Activated naive CD4-positive, alpha-beta T cell treated with anti-CD3 and anti-CD28 coated beads, Interleukin-2, amount 50 U/mL, for 16 hours (primary cell): Measurements from ENCODE around the gene HEPACAM2.

Experiments used
- DNase-seq: peaks from one replicate; pipeline ENCODE4 v3.0.0-alpha.2; 2020

The HEPACAM2 gene

GRCh38 chr7:93202594-93203250 is 23.5 kb downstream of the HEPACAM2 start:
- DNase-seq: no peak

DNA sequence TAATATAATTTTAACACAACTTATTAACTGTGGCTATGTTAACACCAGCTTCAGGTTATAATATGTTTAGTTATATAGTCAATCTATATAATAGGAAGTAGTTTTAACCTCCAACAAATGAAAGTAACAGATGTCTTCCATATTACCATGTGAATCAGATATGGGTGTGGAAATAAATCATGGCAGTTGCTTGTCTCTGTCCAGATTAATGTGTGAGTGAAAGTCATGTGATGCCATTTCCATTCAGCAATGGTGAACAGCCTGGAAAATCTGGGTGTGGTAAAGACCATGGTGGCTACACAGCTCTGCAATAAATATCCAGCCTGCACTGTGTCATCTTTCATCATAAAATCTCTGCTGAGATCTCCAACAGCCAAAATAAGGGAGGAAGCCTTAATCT is 27.8 kb downstream of the HEPACAM2 start:
- no peak for DNase-seq

GRCh38 chr7:93196336-93196735 is 29.9 kb downstream of the HEPACAM2 start:
- DNase-seq: no peak

- DNase-seq: no peak
Observed at GRCh38 chr7:93194386-93194785, 31.9 kb downstream of the HEPACAM2 start.

GRCh38 chr7:93188870-93189634 is 37.2 kb downstream of the HEPACAM2 start:
- DNase-seq: no peak

DNA sequence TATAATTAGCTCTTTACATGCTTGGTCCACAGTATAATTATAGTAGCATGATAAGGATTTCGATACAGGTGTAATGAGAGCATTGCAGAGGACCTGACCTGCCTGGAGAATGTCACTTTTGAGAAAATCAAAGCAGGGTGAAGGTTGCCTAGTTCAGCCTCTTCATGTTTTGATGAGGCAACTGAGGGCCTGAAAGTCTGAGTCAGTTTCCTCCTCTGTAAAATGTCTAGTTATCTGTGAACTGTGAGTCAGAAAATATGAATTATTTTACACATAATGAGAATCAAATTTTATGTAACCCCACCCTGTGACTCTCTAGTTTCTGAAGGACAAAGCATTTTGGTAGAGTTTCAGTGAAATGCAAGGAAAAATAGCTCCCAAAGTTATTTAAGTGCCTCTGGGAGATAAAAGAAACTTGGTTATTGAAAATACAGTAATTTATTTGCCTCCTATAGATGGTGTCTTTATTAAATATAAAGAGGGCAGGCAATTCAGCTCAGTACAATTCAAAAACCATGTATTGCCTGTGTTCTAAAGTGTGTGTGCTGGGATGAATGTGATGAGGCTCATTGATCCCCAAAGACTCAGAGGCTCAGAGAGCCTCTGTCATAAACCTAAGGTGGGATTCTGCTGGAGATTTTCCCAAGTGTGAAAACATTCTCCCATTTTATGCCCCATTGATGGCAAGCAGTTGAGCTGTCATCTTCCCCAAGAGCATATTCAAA is 40.8 kb downstream of the HEPACAM2 start:
- DNase-seq: no peak

DNA sequence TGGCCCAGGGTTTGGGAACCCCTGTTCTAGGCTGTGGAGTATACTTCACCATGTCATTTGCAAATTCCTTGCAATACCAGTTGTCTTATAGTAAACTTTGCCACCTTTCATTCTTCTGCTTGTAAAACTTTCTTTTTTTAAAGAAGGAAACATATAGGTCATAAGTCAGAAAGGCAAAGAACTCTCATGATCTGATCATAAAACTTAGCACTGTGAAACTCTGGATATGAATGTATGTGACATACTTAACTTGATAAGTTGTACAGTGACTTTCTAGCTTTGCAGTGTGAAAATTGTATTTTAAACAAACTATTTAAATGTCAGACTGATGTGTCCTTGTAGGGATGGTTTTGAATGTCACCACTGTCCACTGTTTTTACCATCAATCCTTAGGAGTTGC is 47.1 kb downstream of the HEPACAM2 start:
- DNase-seq: no peak

DNA sequence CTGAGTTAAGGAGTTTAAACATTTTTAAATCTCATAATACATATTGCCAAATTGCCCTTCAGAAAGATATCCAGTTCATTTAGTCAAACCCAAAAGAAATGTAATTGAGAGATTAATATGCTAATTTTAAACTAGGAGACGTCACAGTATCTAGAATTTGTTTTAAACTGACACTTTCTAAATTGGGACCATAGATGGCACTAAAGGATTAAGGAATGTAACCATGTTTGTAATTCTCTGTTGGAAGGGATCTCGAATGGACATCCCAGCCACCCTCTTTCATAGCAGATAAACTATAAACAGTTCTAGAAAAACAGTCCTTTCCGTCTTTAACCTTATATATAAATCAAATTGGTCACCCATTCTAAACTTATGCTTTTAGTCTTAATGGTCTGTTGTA is 48.1 kb downstream of the HEPACAM2 start:
- no peak for DNase-seq

- DNase-seq: no peak
Observed at GRCh38 chr7:93176992-93177580, 49.2 kb downstream of the HEPACAM2 start.

GRCh38 chr7:93175219-93175618 is 51.0 kb downstream of the HEPACAM2 start:
- no peak for DNase-seq

GRCh38 chr7:93172683-93173082 is 53.6 kb downstream of the HEPACAM2 start:
- no peak for DNase-seq

- no peak for DNase-seq
Observed at GRCh38 chr7:93171606-93172226, 54.6 kb downstream of the HEPACAM2 start.

DNA sequence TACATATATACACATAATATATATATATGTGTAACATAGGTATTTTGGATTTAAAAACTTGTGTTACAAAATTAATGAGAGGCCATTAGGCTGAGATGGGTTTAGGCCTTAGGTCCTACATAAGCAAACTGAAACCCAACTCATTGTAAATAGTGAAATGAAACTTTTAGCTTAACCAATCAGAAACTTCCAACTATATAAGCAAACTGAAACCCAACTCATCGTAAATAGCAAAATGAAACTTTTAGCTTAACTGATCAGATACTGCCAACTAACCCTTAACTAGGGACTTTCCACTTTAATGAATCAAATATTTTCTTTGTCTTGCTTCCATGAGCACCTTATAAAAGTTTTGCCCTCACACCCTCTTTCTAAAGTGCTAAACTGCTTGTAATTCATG is 60.8 kb downstream of the HEPACAM2 start:
- no peak for DNase-seq

- no peak for DNase-seq
Observed at GRCh38 chr7:93164766-93165165, 61.5 kb downstream of the HEPACAM2 start.

- DNase-seq: no peak
Observed at GRCh38 chr7:93161181-93161762, 65.0 kb downstream of the HEPACAM2 start.

- no peak for DNase-seq
Observed at GRCh38 chr7:93160410-93160809, 65.9 kb downstream of the HEPACAM2 start.

DNA sequence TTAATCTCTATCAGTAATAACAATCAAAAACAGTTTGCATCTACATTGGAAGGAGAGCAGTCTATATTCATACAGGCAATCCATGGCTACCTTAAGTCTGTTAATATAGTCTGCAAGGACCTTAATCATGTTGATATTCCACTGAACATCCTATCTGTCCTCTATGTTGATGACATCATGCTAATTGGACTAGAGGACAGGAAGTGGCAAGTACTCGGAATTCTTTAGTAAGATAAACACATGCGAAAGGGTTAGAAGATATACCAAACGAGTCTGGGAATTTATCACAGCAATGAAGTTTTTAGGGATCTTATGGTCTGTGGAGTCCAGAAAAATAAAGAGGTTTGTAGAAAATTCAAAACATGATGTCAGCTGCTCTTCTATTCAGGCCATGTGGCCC is 66.8 kb downstream of the HEPACAM2 start:
- DNase-seq: no peak

- no peak for DNase-seq
Observed at GRCh38 chr7:93156884-93157283, 69.4 kb downstream of the HEPACAM2 start.

GRCh38 chr7:93150200-93150835 is 76.0 kb downstream of the HEPACAM2 start:
- DNase-seq: no peak

DNA sequence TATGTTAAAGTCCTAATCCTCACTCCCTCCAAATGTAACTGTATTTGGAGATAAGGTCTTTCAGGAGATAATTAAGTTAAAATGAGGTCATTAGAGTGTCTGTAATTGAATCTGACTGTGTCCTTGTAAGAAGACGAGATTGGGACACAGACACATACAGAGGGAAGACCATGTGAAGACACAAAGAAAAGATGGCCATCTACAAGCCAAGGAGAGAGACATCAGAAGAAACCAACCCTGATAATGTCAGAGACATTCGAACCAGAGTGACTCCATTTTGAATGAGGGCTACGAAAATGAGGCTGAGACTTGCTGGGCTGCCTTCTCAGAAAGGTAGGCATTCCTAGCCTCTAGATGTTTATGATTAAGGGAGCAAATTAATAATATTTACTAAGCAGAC is 77.5 kb downstream of the HEPACAM2 start:
- DNase-seq: no peak

DNA sequence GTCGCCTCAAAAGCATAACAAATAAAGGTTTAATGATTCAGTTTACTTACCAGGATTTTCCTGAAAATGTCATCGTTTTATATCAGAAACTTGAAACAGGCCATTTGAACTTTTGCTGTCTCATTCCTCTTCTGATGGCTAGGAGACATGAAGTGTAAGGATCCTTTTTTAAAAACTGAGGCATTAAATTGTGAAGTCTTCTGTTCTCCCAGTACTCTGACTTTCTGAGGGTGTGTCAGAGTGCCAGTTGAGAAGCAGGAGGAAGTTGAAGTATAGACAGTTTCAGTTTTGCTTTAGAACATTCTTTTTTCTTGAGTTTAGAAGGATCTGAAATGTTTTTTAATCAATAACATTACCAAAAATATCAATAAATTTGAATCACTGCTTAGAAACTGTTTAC is 78.1 kb downstream of the HEPACAM2 start, which contains the start of gene SAMD9L:
SAMD9L (minus strand) TSS at position 242 of the 400 bp plus-strand sequence. CDS start 12,414 bp downstream, outside the sequence.
- DNase-seq: no peak

GRCh38 chr7:93147363-93147762 is 78.9 kb downstream of the HEPACAM2 start:
- peak; percentile 21 for DNase-seq
